HG03378 (cell line): ENCODE results near the gene XXYLT1.

ENCODE experiments used
- ATAC-seq: cut with Tn5 transposase; IDR thresholded peaks from one replicate; pipeline ENCODE4 v1.9.1; 2021; ENCODE audit warnings: mild to moderate bottlenecking, moderate library complexity; ENCODE audit not compliant: unreplicated experiment

Gene XXYLT1

DNA sequence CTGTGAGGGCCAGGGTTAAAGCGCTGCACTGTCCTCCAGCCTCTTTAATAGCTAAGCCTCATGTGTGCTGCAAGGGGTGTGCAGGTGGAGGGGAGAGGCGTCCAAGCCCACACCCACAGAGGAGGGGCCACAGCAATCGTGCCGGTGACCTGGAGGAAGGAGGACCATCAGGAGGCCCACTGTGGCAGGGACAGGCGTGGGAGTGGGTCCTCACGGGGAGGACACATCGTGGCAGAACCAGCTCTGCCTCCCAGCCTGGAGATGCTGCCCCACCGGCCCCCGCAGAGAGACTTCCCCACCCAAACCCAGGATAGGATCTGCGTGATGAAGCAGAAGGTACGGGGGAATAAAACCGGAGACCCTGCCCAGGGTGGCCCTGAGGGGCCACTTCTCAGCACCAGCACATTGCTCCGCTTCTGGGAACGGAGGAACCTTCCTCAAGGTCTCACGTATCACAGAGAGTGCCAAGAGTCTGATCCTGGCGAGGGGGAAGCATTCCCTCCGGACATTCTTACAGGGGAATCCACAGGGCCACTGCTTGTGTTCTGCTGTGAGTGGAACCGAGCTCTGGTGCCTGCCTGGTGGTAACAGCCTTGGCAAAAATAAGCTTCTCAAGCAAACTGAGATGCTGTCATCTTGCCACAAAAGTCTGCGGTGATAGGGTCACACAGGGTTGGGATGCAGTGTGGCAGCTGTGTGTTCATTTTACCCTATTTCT, 199.8 kb downstream of the XXYLT1 start:
- no peak for ATAC-seq

DNA sequence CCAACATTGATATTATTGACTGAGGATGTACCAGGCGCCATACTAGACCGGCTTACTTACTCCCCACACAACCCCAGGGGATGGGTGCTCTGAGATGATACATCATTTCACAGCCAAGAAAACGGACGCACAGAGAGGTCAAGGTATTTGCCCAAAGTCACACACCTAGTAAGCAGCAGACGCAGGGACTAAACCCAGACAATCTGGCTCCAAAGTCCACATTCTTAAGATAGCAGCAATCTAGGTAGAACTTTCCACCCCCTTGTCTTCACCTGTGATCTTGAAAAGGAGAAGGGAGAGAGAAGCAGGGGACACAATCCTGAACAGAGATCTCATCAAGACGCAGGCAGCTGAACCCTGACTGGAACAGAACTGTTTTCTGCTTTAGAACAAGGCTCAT, 200.6 kb downstream of the XXYLT1 start:
- no peak for ATAC-seq

DNA sequence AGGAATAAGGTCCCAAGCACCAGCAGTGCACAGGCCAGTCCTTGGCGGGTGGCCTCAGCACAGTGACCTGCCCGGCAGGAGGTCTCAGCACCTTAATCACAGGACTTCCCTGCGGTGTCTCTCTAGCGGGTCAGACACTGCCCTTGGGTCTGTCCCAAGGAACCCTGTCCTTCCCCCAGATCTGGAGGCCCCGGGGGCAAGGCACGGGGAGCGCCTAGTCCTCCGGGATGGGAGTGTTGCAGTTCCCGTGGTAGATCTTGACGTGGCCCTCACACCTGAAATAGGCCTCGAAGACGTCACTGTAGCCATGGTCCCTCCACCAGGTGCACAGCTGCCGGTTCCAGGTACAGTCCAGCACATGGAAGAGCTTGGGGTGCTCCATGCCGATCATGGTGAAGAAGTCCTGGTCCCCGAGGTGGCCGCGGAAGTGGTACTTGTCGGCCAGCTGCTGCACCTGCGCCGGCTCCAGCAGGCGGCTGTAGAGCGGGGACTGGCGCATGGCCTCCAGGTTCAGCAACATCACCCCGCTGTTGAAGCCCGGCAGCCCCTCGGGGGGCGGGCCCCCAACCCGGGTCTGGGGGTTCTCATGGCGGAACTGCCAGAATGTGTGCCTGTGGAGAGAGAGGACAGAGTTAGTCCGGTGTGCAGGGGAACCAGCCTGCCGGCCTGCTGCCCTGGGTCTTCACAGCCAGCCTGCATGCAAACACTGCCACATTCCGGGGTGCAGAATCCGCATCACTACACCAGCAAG, 201.3 kb downstream of the XXYLT1 start:
- no peak for ATAC-seq

DNA sequence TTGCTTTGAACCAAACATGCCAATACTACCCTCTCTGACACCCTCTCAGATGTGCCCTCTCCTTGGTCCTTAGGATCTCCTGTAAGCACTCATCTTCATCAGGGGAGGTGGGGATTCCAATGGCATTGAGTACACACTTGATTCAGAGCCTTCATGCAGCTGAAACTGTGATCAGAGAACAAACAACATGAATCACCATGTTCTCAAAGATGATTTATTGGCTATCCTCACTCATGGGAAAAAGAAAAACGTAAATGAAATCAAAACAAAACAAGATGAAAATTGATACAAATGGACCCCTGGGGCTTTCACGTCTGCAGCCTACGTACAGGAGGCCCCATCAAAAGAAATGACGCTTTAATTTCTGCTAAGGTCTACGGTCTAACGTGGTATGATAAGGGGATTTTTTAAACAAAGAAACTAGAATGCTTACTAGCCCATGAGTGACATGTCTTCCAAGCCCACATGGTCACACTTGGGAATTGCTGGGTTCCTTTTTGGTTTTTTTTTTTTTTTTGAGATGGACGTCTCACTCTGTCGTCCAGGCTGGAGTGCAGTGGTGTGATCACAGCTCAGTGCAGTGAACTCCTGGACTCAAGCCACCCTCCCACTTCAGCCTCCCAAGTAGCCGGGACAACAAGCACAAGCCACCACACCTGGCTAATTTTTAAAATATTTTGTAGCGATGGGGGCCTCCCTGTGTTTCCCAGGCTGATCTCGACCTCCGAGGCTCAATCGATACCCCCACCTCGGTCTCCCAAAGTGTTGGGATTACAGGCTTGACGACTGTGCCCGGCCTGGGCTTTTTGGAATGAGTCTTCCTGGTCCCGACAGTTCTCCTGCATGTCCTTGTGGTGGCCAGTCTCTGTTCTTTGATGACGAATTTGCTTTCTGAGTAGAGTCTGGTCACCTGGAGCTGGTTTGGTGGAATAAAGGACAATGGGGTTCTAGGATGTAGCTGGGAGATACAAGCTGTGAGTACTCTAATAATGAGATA, 202.6 kb downstream of the XXYLT1 start:
- ATAC-seq = no peak

DNA sequence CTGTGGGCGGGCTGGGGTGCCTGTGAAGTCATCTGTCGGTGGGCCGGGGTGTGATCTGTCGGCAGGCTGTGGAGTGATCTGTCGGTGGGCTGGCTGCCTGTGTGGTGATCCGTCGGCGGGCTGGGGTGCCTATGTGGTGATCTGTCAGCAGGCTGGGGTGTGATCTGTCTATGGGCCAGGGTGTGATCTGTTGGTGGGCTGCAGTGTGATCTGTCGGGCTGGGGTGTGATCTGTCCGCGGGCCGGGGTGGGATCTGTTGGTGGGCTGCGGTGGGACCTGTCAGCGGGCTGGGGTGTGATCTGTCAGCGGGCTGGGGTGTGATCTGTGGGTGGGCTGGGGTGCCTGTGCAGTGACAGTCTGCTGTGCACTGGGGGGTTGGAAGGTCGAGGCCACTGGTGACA, 204.5 kb downstream of the XXYLT1 start:
- ATAC-seq = no peak

DNA sequence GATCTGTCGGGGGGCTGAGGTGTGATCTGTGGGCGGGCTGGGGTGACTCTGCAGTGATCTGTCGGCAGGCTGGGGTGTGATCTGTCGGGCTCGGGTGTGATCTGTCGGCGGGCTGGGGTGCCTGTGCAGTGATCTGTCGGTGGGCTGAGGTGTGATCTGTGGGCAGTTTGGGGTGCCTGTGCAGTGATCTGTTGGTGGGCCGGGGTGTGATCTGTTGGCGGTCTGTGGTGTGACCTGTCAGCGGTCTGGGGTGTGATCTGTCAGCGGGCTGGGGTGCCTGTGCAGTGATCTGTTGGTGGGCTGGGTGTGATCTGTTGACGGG, 205.1 kb downstream of the XXYLT1 start:
- ATAC-seq = no peak

DNA sequence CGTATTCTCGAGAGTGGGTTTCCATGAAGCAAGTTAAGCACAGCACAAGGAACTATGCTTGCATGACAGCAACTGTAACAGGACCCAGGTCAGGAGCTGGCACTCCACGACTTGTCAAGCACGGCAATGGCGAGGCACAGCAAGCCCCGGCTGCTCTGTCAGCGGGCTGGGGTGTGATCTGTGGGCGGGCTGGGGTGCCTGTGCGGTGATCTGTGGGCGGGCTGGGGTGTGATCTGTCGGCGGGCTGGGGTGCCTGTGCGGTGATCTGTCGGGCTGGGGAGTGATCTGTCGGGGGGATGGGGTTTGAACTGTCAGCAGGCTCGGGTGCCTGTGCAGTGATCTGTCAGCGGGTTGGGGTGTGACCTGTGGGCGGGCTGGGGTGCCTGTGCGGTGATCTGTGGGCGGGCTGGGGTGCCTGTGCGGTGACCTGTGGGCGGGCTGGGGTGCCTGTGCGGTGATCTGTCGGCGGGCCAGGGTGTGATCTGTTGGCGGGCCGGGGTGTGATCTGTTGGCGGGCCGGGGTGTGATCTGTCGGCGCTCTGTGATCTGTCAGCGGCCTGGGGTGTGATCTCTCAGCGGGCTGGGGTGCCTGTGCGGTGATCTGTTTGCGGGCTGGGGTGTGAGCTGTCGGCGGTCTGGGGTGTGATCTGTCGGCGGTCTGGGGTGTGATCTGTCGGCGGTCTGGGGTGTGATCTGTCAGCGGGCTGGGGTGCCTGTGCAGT, 205.7 kb downstream of the XXYLT1 start:
- no peak for ATAC-seq

DNA sequence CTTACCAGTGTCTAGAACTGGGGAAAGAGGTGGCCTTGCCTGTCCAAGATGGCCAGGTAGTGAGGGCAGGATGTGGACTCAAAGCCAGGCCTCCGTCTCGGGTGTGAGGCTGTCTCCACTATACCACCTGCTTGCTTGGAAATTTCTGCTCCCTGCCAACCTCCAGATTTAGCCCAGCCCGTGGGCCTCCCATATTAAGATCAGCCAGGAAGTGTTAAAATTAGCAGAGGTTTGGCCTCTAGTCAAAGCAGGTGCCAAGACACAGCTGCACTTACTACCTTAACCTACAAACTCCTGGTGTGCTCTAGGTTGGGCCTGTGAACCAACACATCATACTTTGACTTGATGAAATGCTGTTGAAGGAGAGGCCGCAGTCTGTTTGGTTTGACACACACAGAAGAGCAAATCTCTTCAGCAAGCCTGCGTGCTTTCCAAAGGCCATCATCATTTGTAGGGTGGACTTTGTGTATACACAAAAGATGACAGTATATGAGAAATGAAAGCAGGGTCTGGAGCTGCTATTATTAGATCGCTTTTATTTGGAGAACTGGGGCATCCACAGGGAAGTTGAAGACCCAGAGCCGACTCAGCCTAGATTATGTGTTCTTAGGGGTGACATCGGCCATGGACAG, 206.5 kb downstream of the XXYLT1 start:
- ATAC-seq = no peak

DNA sequence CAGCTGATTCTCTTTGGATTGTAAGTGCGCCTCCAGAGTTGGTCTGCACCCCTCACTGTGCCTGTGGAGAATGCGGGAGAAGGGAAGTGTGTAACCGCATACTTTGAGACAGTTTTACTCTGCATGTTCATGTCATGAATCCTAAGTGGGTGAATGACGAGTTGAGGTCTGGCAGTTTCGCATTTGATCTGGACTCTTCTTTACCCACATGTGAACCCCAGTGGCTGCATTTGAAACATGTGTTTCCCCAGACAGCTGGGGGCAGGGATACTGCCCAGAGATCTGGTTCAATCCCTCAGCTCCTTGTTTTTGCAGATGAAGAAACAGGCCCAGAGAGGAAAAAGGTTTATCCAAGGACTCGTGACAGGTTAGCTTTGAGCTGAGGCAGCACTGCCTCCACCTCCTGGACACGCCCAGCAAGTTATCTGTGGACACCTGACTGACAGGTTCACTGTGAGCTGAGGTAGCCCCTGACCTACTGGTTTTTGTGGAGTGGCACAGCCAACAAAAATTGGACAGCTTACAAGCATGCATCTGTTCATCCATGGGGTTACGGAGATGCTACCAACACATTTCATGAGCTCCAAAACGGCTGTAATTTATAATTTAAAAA, 207.3 kb downstream of the XXYLT1 start:
- ATAC-seq = no peak

DNA sequence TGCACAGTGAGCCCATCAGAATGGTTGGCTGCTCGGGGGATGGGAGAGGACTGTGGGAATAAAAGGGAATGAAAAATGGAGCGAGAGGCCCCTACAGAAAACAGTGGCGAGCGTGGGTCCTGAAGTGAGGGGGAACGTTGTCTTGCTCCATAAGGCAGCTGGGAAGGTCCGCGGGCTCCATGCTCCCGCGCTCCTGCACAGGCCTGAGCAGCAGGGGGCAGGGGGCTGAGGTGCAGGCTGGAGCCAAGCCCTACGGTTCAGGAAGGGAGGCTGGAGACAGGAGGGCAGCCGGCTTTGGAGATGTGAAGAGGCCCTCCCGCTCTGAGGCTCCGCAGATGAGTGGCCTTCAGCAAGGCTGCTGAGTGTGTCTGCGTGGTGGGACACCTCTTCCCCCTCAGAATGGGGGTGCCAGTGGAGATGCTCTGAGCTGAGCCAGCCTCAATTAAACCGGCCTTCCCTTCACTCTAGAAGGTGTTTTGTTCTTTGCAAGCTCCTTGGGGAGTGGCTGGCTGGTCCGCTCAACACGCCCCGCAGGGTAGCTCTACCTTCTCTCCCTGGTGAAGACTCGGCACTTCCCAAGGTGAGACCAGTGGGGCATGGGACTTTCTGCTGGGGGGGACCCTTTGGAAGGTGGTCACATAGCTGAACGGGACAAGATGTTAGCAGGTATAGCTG, 208.0 kb downstream of the XXYLT1 start:
- ATAC-seq = no peak

DNA sequence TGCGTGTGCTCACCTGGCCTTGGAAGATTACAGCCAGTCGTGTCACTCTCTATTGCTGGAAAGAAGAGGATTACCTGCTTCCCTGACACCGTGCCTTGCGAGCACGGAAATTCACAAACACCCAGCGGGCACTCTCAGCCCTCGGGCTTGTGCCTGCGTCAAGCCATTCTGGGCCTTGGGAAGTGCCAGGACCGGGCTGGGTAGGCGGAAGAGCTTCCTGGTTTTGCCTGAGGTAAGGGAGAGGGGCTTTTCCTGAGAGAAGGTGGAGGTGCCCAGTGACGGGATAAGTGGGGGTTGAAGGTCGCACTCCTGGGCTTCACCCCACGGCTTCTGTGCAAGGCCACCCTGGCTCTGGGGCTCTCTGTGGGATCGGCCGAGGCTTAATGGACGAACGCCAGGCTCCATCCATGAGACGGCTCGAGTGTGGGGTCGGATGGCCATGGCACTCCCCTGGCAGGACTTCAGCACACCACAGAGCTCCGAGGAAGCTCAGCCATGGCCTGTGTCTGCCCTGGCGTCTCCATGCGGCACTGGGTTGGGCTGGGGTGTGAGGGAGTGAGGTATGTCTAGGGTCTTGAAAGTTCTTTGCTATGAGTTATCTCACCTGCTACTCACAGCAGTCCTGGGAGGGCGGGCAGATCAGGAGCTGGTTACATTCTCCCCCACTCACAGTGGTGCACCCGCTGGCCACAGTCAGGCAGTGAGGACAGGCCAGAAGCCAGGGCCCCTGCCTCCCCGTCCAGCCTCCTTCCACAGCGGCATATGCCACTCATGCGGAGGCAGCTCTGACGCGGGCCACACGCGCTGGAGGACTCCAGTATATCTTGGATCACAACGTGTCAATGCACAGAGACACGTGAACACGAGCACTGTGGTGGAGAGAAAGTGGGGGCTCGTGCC, 209.0 kb downstream of the XXYLT1 start:
- ATAC-seq = no peak

DNA sequence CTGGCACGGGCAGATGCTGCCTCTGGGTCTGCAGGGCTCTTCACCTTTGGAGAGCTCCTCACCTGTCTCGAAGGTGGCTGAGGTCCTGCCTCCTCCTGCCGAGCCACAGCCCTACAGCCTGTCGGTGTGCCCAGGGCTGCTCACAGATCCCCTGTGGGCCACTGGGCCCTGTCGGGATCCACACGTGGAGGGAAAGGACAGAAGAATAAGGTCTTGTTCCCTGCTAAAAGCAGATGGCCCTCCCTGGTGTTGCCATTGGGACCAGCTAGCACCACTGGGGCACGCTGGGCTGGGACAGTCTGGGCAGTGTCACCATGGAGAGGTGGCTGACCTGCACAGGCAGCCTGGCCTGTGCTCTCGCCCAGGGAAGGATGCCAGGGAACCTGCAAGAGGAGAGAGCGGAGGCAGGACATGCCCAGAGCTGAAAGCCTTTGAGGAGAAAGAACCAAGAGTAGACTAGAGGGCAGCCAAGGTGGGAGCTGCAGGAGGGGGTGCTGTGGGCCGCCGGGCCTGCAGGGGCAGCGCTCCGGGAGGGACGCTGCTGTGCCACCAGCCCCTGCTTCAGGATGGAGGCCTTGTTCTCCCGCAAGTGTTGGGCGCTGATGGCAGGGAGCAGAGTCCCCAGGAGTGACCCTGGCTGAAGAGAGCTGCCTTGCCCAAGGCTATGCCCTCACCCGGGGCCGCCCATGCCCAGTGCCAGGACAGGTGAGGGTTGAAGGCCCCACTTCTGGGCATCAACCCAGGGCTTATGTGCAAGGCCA, 210.2 kb downstream of the XXYLT1 start:
- no peak for ATAC-seq

DNA sequence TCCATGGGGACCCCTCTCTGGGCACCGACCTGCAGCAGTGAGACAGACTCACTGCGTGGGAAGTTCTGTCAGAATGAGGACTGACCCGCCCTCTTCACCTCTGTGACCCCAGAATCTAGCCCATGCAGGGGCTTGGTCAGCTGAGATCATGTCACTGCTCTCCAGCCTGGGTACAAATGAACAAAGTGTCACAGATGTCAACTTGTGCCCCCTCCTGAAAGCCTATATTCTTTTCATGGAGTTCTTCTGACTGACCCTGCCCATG, 210.8 kb downstream of the XXYLT1 start:
- no peak for ATAC-seq

DNA sequence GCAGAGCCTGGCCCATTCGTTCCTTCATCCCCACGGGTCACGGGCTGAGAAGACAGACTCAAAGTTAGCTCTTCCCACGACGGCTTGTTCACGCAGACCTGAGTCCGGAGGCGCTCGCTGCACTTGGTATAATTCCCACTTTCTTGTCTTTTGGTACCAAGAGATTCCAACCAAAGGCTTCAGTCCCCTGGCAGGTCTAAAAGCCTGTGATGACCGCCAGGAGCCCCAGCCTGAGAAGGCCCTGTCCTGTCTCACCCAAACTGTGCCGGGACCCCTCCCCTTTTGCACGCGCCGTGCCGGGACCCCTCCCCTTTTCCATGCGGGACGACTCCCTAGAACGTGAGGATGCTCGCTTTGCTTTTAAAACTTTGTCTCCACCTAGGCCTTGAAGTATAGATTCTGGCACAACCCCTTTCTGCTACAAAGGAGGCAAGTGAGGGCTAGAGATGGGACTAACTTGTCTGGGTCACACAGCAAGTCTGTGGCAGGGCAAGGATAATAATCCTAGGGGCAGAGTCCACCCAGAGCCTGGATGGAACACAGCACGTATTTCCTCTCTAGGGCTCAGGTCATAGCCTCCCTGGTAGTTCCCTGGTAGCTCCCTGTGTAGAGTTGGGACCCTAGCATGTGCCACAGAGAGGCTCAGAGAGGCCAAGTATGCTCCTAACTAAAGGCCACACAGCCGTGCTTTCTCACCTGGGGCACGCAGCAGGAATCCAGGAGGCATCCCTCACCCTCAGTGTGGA, 211.3 kb downstream of the XXYLT1 start:
- ATAC-seq = no peak

DNA sequence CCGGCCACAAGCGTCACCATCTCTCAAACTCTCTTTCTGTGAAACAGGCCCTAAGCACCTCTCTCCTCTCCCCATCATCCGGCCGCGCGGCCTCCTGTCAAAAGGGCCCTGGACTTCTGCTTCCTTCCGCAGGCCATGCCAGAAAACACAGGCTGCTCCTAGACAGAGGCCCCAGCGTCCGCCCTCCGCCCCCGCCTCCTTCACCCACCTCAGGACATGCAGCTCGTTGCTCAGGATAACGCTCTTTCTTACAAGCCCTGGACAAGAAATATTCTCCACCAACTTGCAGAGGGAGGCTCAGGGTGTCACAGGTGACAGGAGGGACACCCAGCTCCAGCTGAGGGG, 212.0 kb downstream of the XXYLT1 start:
- ATAC-seq = no peak

DNA sequence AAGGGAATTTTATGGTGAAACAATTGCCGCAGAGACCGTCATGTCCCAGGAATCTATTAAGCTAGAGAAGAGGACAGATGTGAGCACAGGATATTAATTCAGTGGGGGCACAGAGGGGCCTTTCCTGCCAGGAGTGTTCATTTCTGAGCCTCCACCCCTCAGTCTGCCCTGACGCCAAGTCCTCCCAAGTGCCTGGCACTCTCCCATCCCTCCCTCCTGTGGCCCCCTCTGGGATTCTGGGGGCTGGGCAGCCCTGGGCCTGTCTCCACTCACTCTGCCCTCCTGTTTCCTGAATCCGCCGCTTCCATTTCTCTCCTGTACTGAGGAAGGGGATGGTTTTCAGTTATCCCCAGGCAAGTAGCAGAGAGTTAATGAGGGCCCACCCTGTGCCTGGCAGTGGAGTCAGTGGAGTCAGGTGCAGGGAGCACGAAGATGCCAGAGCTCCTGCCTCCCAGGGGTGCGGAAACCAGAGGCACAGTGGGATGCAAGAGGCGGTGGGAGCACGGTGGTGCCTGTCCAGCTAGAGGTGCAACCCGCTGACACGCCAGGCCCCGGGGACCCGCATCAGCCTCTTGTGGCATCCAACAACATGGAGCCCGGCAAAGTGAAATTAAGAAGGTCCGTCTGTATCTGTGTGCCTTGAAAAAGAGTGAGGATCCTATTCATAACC, 212.5 kb downstream of the XXYLT1 start:
- no peak for ATAC-seq

DNA sequence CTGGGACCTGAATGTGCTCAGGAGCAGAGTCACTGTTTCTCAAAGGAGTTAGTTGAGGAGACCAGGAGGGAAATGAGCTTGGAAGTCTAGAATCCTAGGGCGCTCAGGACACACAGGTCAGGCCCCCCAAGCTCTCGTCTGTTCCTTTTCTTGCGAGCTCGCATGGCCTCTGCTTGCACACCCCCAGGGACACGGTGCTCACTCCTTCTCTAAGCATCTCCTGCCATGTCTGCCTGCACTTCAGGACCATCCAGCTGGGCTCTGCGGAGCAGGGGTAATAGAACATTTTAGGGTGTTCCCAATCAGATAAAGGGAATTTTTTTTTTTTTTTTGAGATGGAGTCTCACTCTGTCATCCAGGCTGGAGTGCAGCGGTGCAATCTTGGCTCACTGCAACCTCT, 213.2 kb downstream of the XXYLT1 start:
- no peak for ATAC-seq
